Measurements from ENCODE around the gene SLC9A2.

SLC9A2 gene

DNA sequence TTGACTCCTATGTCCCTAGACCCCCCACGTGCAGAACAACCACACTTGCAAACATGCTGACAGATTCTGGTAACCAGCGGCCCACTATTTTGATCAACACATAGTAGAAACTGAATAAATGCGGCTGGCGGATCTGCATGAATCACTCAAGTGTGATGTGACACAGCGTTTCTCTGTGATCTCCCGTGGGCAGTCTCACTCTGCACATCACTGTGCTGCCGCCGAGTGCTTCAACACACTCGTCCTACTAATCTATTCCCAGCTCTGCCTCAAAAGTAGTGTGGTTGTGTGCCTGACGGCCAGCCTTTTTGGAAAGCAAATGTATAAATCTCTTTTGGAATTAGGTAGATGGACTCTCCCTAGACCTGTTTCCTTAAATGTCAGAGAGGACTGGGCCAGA, 105.2 kb downstream of the SLC9A2 start:
- Histone ChIP-seq H3K36me3 (ENCODE audit: control insufficient read depth, insufficient read depth, low read length) (no peaks in the 10 kb centered on the region), H3K4me3 (ENCODE audit: low read depth, low read length) (no peak overlapping the region), H3K9ac (no peak overlapping the region), H3K27ac (no peak overlapping the region), H3K9me3 (ENCODE audit: control insufficient read depth, low read length) (no peaks in the 10 kb centered on the region), H2AFZ (no peak overlapping the region), H3K79me2 (no peaks in the 10 kb centered on the region), H3K4me2 (ENCODE audit: low read length) (no peak overlapping the region), H3K27me3 (ENCODE audit: control insufficient read depth, insufficient read depth, low read length) (no peaks in the 10 kb centered on the region), H3K4me1 (peaks cover 6% of the 10 kb centered on the region)
- TF ChIP-seq, protein P1, sequence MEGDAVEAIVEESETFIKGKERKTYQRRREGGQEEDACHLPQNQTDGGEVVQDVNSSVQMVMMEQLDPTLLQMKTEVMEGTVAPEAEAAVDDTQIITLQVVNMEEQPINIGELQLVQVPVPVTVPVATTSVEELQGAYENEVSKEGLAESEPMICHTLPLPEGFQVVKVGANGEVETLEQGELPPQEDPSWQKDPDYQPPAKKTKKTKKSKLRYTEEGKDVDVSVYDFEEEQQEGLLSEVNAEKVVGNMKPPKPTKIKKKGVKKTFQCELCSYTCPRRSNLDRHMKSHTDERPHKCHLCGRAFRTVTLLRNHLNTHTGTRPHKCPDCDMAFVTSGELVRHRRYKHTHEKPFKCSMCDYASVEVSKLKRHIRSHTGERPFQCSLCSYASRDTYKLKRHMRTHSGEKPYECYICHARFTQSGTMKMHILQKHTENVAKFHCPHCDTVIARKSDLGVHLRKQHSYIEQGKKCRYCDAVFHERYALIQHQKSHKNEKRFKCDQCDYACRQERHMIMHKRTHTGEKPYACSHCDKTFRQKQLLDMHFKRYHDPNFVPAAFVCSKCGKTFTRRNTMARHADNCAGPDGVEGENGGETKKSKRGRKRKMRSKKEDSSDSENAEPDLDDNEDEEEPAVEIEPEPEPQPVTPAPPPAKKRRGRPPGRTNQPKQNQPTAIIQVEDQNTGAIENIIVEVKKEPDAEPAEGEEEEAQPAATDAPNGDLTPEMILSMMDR (IDR thresholded peaks at IDR 0.05): no peak

DNA sequence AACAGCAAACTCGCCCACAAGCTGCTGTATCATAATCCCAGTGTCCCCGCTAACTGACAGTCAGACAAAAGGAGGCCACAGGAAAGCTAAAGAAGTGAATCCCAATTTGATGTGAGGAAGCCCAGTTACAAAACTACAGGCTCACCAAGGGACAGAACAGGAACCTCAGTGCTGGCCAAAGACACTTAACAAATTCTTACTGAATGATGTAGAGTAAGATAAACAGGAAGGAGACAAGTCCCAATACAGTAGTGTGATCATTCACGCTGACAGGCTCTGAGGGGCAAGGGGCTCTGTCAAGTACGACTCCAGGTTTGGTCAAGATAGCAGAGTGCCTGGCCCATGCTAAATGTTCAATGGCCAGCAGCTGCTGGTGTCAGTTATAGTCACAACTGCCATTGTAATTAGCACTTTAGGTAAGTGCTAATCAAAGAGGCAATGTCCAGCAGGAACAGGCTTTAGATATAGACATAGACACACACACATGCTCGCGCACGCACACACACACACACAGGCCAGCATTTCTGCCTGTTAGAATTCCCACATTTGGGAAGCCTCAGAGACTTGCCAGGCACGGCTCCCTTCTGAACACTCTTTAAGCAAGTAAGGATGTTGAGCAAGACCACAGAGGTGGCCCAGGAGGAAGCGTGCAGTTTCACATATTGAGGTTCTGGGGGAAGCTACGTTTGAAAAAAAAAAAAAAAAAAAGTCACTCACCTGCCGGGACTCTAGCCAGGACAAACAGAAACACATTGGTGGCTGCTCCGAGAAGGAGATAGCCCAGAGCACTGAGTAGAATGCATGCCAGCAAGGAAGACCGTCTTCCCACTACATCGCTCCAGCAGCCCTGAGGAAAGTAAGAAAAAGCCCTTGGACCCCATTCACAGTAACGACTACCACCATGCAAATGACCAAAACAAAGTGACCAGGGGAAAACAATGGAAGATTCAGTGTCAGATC, 107.1 kb downstream of the SLC9A2 start:
- no peaks in the 10 kb centered on the region for H3K36me3 ChIP-seq (ENCODE audit: control insufficient read depth, insufficient read depth, low read length)
- no peak overlapping the region for H3K27ac ChIP-seq

DNA sequence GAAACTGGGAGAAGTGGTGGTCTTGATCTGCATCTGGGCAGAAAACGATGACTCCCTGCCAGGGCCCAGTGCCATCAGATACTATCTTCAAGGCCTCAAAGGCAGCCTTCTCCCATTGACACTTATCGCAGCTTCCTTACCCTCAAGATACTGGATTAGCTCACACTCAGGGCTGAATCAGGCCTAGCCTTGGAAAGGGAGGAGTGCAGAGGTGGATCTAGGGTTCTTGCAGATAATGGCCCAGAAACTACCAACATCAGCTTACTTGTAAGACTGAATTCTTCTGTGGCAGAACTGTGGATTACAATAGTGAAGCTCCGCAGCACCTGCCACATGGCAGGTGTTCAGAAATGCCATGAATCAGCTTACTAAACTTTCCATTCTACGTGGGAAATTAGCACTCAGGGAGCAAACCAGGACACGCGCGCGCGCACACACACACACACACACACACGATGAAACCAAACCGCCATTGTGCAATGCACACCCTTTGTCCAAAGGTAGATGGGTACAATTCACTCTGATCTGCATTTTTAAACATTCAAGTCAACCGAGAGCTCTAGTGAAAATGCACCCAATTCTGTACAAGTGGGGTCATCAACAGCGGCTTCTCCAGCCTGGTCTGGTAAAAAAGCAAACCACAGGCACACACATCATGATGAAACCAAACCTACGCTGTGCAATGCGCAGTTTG, 116.2 kb downstream of the SLC9A2 start:
- Histone ChIP-seq H3K4me2 (ENCODE audit: low read length) (peak overlapping the region; percentile 81), H3K4me3 (ENCODE audit: low read depth, low read length) (peak overlapping the region; percentile 75), H2AFZ (peak overlapping the region; percentile 100), H3K27ac (peak overlapping the region; percentile 47), H3K36me3 (ENCODE audit: control insufficient read depth, insufficient read depth, low read length) (no peaks in the 10 kb centered on the region), H3K27me3 (ENCODE audit: control insufficient read depth, insufficient read depth, low read length) (no peaks in the 10 kb centered on the region), H3K9me3 (ENCODE audit: control insufficient read depth, low read length) (no peaks in the 10 kb centered on the region), H3K79me2 (peaks cover 6% of the 10 kb centered on the region), H3K9ac (no peak overlapping the region), H3K4me1 (peaks cover 7% of the 10 kb centered on the region)
- TF ChIP-seq, protein P1 (IDR thresholded peaks at IDR 0.05): no peak

More for the DNA sequence above, 107.1 kb downstream of the SLC9A2 start:
- Histone ChIP-seq H3K79me2 (no peaks in the 10 kb centered on the region), H3K9ac (no peak overlapping the region), H3K4me3 (ENCODE audit: low read depth, low read length) (no peak overlapping the region), H3K4me1 (peaks cover 6% of the 10 kb centered on the region), H2AFZ (no peak overlapping the region), H3K9me3 (ENCODE audit: control insufficient read depth, low read length) (no peaks in the 10 kb centered on the region), H3K27me3 (ENCODE audit: control insufficient read depth, insufficient read depth, low read length) (no peaks in the 10 kb centered on the region), H3K4me2 (ENCODE audit: low read length) (no peak overlapping the region)
- TF ChIP-seq, protein P1 (IDR thresholded peaks at IDR 0.05): no peak

DNA sequence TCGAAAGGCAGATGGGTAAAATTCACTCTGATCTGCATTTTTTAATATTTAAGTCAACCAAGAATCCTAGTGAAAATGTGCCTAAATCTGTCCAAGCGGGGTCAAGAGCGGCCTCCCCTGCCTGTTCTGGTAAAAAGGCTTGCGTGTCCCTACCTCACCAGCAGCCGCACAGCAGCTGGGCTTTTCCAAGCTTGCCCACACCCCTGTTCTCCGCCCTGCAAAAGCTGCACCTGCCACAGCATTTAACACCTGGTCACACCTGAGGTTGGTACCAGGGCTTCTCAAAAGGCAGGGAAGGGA, 116.7 kb downstream of the SLC9A2 start:
- no peaks in the 10 kb centered on the region for H3K36me3 ChIP-seq (ENCODE audit: control insufficient read depth, insufficient read depth, low read length)
- peak overlapping the region; percentile 81 for H3K4me2 ChIP-seq (ENCODE audit: low read length)
- TF ChIP-seq, protein P1 (IDR thresholded peaks at IDR 0.05): no peak
- H3K9ac ChIP-seq: no peak overlapping the region
- peak overlapping the region; percentile 47 for H3K27ac ChIP-seq
- H3K27me3 ChIP-seq (ENCODE audit: control insufficient read depth, insufficient read depth, low read length): no peaks in the 10 kb centered on the region
- H3K79me2 ChIP-seq: peaks cover 6% of the 10 kb centered on the region
- H3K9me3 ChIP-seq (ENCODE audit: control insufficient read depth, low read length): no peaks in the 10 kb centered on the region
- H2AFZ ChIP-seq: peak overlapping the region; percentile 100
- peaks cover 7% of the 10 kb centered on the region for H3K4me1 ChIP-seq
- H3K4me3 ChIP-seq (ENCODE audit: low read depth, low read length): peak overlapping the region; percentile 75
